Stomach (tissue), 4 donors: ENCODE measurements around the gene PARP1.

Experiments
- POLR2A ChIP-seq, 4 donors: fragments of 450-650 bp; IDR thresholded peaks; one replicate each; pipeline ENCODE4 v1.6.1; 2016; ENCODE audit warnings: antibody characterized with exemption in 4 of 4, control low read depth in 2 of 4, mild to moderate bottlenecking in 1 of 4, moderate library complexity in 1 of 4
- POLR2AphosphoS5 ChIP-seq, 3 donors: sonication (generic); formaldehyde crosslinking; IDR thresholded peaks; one replicate each; pipeline ENCODE4 v1.6.1; 2016; ENCODE audit warnings: antibody characterized with exemption in 3 of 3
- TF ChIP-seq, protein P1 (sequence below), 7 experiments: fragments of 450-650 bp in 4 of 7; fragments of 200-600 bp in 3 of 7; sonication (generic) in 3 of 7; IDR thresholded peaks; one replicate each; pipeline ENCODE4 v1.5.1; 2016 to 2019; ENCODE audit warnings: antibody characterized with exemption in 7 of 7, control low read depth in 2 of 7, mild to moderate bottlenecking in 1 of 7

DNA sequence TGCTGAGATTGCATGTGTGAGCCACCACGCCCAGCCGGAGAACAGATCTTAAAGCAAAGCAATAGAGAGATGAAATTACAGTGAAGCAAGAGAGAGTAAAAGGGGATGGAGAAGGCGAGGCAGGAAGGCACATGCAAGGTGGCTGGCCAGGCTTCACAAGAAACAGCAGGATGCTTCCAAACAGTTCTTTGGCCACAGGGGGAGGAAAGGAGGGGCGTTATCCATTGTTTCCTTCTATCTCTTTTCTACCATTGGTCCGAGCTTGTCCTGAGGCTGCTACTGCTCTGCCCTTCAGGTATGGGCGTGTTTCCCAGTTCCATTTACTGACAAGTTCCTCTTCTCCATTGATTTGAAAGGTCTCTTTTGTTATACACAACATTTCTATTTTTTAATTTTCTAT, 33.7 kb upstream of the PARP1 start:
- TF ChIP-seq POLR2A (IDR thresholded peaks at IDR 0.05) (no peak), POLR2AphosphoS5 (IDR thresholded peaks at IDR 0.05) (no peak)
- TF ChIP-seq, protein P1, sequence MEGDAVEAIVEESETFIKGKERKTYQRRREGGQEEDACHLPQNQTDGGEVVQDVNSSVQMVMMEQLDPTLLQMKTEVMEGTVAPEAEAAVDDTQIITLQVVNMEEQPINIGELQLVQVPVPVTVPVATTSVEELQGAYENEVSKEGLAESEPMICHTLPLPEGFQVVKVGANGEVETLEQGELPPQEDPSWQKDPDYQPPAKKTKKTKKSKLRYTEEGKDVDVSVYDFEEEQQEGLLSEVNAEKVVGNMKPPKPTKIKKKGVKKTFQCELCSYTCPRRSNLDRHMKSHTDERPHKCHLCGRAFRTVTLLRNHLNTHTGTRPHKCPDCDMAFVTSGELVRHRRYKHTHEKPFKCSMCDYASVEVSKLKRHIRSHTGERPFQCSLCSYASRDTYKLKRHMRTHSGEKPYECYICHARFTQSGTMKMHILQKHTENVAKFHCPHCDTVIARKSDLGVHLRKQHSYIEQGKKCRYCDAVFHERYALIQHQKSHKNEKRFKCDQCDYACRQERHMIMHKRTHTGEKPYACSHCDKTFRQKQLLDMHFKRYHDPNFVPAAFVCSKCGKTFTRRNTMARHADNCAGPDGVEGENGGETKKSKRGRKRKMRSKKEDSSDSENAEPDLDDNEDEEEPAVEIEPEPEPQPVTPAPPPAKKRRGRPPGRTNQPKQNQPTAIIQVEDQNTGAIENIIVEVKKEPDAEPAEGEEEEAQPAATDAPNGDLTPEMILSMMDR (IDR thresholded peaks at IDR 0.05): no peak
